Karpas-422 (cell line): ENCODE data around the gene SDK1. TPM values are rescaled to one million over a fixed set of nuclear protein-coding genes. Genes with fewer than 3 reads are reported as not detected.
"Not testable (repeated sequence)": the region's sequence is repeated elsewhere in the genome, so short reads cannot be mapped to it uniquely, and the experiment has no call there.

Experiments
- DNase-seq: peaks from one replicate; pipeline ENCODE4 v3.0.0-alpha.2; 2015
- H2AFZ ChIP-seq: fragments of 200-600 bp; sonication (generic); 2 replicates; pipeline ENCODE4 v1.6.1; 2014; ENCODE audit warnings: antibody characterized with exemption, low read length, mixed read lengths
- H3K27ac ChIP-seq: fragments of 200-600 bp; sonication (generic); 2 replicates; pipeline ENCODE4 v1.5.1; 2014; ENCODE audit warnings: mild to moderate bottlenecking, low read length, moderate library complexity
- H3K27me3 ChIP-seq: fragments of 200-600 bp; sonication (generic); 2 replicates; pipeline ENCODE4 v1.6.1; 2014; ENCODE audit warnings: low read length, mixed read lengths
- H3K36me3 ChIP-seq: fragments of 200-600 bp; sonication (generic); 2 replicates; pipeline ENCODE4 v1.6.1; 2014; ENCODE audit warnings: low read length, mixed read lengths; ENCODE audit not compliant: insufficient read depth
- H3K4me1 ChIP-seq: fragments of 200-600 bp; sonication (generic); 2 replicates; pipeline ENCODE4 v1.6.1; 2014; ENCODE audit warnings: mild to moderate bottlenecking, low read length, mixed read lengths
- H3K4me2 ChIP-seq: fragments of 200-600 bp; sonication (generic); 2 replicates; pipeline ENCODE4 v1.6.1; 2014; ENCODE audit warnings: low read length, low read depth, mild to moderate bottlenecking; ENCODE audit not compliant: poor library complexity, severe bottlenecking
- H3K4me3 ChIP-seq: fragments of 200-600 bp; sonication (generic); 2 replicates; pipeline ENCODE4 v1.5.1; 2014; ENCODE audit warnings: mild to moderate bottlenecking, antibody characterized with exemption, low read length, mixed read lengths
- H3K79me2 ChIP-seq: fragments of 200-600 bp; sonication (generic); 2 replicates; pipeline ENCODE4 v1.6.1; 2014; ENCODE audit warnings: mild to moderate bottlenecking, low read length, mixed read lengths
- H3K9ac ChIP-seq: fragments of 200-600 bp; sonication (generic); 2 replicates; pipeline ENCODE4 v1.6.0; 2014; ENCODE audit warnings: low read length
- H3K9me2 ChIP-seq: fragments of 200-600 bp; sonication (generic), shearing (Covaris generic); replicated peaks from 2 replicates; pipeline ENCODE4 v1.6.0; 2014; ENCODE audit warnings: mild to moderate bottlenecking, low read length, moderate library complexity; ENCODE audit not compliant: insufficient read depth
- H3K9me3 ChIP-seq: fragments of 300-700, 200-600 bp; sonication (generic); 2 replicates; pipeline ENCODE4 v1.6.1; 2014; ENCODE audit warnings: low read length, mixed read lengths
- H4K20me1 ChIP-seq: fragments of 200-600 bp; sonication (generic); 2 replicates; pipeline ENCODE4 v1.6.1; 2014; ENCODE audit warnings: mild to moderate bottlenecking, antibody characterized with exemption, low read length, low read depth; ENCODE audit not compliant: insufficient read depth
- total RNA-seq: library from RNA; depleted of rRNA; stranded (reverse); fragments of >200 nt; shearing (Covaris generic); gene quantifications from 2 replicates; pipeline ENCODE4 v1.2.3, GENCODE V29; 2014; ENCODE audit warnings: low replicate concordance

The SDK1 gene
- total RNA-seq, 1 experiment from 2014 or later, result not detected

DNA sequence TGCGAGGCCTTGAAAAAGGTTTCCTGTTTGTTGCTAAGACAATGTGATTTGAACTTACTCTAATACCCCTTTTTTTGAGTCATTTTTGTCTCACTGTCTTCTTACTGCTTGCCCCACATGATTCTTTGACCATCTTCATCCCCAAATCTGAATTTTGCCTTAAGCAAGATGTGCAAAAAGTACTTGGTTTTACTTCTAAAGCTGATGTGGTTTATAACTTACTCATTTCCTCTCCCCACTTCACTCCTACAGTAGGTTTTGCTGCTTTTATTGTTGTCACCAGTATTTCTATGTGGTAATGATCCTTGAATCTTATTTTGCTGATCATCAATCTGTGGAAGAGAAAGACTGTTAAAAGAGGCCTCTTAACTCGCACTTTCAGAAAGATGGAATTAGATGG, 396.4 kb downstream of the SDK1 start:
- Histone ChIP-seq H2AFZ (no peak overlapping the region), H3K9ac (no peak overlapping the region), H3K4me2 (no peak overlapping the region), H3K79me2 (no peaks in the 10 kb centered on the region), H3K27ac (no peak overlapping the region), H4K20me1 (no peaks in the 10 kb centered on the region), H3K4me3 (no peak overlapping the region), H3K36me3 (no peaks in the 10 kb centered on the region), H3K9me2 (no peaks in the 10 kb centered on the region), H3K9me3 (no peaks in the 10 kb centered on the region), H3K4me1 (no peaks in the 10 kb centered on the region), H3K27me3 (no peaks in the 10 kb centered on the region)
- no peak for DNase-seq

DNA sequence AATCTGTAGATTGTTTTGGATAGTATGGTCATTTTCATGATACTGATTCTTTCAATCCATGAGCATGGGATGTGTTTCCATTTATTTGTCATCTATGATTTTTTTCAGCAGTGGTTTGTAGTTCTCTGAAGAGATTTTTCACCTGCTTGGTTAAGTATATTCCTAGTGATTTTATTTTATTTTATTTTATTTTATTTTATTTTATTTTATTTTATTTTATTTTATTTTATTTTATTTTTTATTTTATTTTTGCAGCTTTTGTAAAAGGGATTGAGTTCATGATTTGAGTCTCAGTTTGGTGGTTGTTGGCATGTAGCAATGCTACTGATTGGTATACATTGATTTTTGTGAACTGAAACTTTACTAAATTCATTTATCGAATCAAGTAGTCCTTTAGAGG, 404.2 kb downstream of the SDK1 start:
- Histone ChIP-seq H3K9me2 (no peaks in the 10 kb centered on the region), H3K4me3 (no peak overlapping the region), H3K9me3 (no peaks in the 10 kb centered on the region), H3K79me2 (no peaks in the 10 kb centered on the region), H3K9ac (no peak overlapping the region), H3K27me3 (no peaks in the 10 kb centered on the region), H4K20me1 (no peaks in the 10 kb centered on the region), H3K4me2 (no peak overlapping the region), H3K27ac (no peak overlapping the region), H3K4me1 (no peaks in the 10 kb centered on the region), H3K36me3 (no peaks in the 10 kb centered on the region), H2AFZ (no peak overlapping the region)
- no peak for DNase-seq

DNA sequence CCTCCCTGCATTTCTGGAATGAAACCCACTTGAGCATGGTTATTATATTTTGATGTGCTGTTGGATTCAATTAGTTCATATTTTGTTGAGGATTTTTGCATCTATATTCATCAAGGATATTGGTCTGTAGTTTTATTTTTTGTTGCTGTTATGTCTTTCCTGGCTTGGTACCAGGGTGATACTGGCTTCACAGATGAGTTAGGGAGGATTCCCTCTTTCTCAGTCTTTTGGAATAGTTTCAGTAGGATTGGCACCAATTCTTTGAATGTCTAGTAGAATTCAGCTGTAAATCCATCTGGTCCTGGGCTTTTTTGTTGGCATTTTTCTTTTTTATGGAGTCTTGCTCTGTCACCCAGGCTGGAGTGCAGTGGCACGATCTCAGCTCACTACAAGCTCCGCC, 405.0 kb downstream of the SDK1 start:
- not testable (repeated sequence) for H2AFZ ChIP-seq, DNase-seq, H3K9me2 ChIP-seq, H4K20me1 ChIP-seq, H3K79me2 ChIP-seq, H3K36me3 ChIP-seq, H3K4me2 ChIP-seq, H3K9ac ChIP-seq, H3K4me3 ChIP-seq, H3K27ac ChIP-seq, H3K4me1 ChIP-seq, H3K9me3 ChIP-seq, H3K27me3 ChIP-seq

DNA sequence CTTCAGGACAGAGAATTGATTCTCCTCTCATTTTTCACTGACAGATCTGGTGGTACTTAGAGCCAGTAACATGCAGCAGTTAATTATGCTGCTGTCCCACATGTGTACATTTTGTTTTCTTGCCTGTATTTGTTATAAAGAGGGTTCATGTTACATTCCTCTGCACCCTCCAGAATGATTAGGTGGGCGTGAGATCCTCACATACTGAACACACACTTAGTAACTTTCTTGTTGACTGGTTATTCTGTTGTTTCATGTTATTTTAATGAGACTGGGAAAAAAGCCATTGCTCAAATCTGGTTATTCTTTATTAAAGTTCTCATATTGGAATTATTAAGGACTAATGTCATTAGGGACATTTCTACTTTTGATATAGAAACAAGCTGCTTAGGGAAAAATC, 409.1 kb downstream of the SDK1 start:
- Histone ChIP-seq H3K4me2 (no peak overlapping the region), H3K4me1 (no peaks in the 10 kb centered on the region), H3K27me3 (no peaks in the 10 kb centered on the region), H3K9me2 (no peaks in the 10 kb centered on the region), H3K36me3 (no peaks in the 10 kb centered on the region), H3K9ac (no peak overlapping the region), H4K20me1 (no peaks in the 10 kb centered on the region), H3K9me3 (no peaks in the 10 kb centered on the region), H3K79me2 (no peaks in the 10 kb centered on the region), H2AFZ (no peak overlapping the region), H3K27ac (no peak overlapping the region), H3K4me3 (no peak overlapping the region)
- DNase-seq, result no peak

DNA sequence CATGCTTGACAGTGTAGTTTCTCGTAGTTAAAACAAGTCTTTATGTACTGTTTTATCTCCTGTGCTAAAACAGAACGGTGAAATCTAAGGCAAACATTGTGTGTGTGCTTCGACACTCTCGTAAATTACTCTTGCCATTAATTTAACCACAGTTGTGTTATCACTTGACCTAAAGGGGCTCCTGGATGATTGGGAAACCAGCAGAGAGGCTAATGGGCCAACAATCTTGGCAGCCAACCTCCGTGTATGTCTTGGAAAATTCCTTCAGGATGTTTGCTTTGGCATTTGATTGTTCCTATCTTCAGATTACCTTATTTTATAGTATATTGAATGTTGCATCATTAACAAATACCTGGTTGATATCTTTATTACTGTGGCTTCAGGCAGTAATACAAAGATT, 409.5 kb downstream of the SDK1 start:
- no peaks in the 10 kb centered on the region for H3K4me1 ChIP-seq
- no peak overlapping the region for H3K9ac ChIP-seq
- H3K9me3 ChIP-seq, result no peaks in the 10 kb centered on the region
- H3K4me3 ChIP-seq, result no peak overlapping the region
- H3K9me2 ChIP-seq, result no peaks in the 10 kb centered on the region
- H3K36me3 ChIP-seq, result no peaks in the 10 kb centered on the region
- no peak overlapping the region for H3K4me2 ChIP-seq
- no peak overlapping the region for H2AFZ ChIP-seq
- no peaks in the 10 kb centered on the region for H4K20me1 ChIP-seq
- no peak overlapping the region for H3K27ac ChIP-seq
- H3K79me2 ChIP-seq, result no peaks in the 10 kb centered on the region
- H3K27me3 ChIP-seq, result no peaks in the 10 kb centered on the region
- DNase-seq, result no peak

DNA sequence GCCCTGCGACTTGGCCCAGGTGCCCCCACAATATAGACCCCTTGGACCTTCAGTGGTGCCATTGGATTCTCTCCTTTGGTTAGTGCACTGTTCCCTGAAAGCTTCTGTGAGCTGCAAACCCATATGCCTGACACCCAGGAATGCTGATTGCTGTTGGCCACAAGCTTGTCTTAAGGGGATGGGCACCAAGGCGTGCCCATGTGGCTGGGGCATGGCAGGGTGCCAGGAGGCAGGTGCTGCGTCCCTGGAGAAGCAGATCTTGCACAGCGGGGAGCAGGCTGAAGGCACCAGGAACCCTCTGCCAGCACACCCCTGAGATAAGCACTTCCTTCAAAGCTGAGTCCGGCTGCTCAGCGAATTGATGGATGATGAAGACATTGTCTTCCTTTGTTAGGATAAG, 411.8 kb downstream of the SDK1 start:
- Histone ChIP-seq H3K4me2 (no peak overlapping the region), H3K4me3 (no peak overlapping the region), H3K4me1 (no peaks in the 10 kb centered on the region), H3K9ac (no peak overlapping the region), H3K36me3 (no peaks in the 10 kb centered on the region), H3K9me3 (no peaks in the 10 kb centered on the region), H3K9me2 (no peaks in the 10 kb centered on the region; the same call in 1 of the 2 replicates), H3K79me2 (no peaks in the 10 kb centered on the region), H4K20me1 (no peaks in the 10 kb centered on the region), H3K27me3 (no peaks in the 10 kb centered on the region), H3K27ac (no peak overlapping the region), H2AFZ (no peak overlapping the region)
- DNase-seq, result no peak

DNA sequence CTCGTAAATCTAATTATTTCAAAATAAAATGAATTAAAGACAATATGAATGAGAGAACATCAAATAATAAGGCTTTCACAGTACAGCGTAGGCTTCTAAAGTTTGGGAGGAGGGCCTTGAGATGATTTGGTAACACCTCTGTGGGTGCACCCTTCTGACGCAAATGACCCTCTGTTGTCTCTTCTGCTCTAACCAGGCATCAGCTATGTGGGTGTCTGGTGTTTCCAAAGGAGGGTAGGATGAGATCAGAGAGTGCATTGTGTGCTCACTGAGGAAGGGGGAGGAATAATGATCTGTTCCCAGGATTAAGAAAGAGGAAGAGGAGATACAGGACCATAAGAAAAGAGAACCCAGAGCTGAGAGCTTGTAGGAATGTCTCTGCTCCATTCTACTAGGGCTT, 420.4 kb downstream of the SDK1 start:
- no peaks in the 10 kb centered on the region for H4K20me1 ChIP-seq

DNA sequence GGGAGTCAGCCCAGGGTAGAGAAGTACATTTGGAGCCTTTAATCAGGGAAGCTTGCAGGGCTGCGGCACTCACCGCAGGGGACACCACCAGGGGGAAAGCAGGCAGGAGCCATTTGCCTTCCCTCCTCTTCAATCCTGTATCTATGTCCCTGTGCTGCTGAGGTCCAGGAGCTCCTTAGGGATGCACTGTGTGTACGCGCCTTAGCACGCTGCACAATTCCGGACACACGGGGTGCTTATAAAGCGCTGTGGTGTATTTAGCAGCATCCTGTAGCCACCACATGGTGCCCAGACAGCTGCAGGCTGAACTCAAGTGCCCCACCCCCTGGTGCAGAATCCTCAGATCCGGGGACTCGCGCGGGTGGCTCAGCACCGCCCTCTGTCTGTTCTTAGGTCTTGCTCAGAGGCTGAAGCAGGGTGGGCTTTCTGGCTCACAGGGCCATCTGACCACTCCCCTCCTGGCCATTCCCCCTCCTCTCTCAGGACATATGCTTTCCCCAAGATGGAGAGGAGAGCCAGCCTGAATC, 421.4 kb downstream of the SDK1 start:
- H2AFZ ChIP-seq, result no peak overlapping the region
- DNase-seq, result peak; percentile 50
- no peaks in the 10 kb centered on the region for H4K20me1 ChIP-seq
- no peaks in the 10 kb centered on the region for H3K79me2 ChIP-seq
- no peaks in the 10 kb centered on the region for H3K36me3 ChIP-seq
- no peak overlapping the region for H3K4me2 ChIP-seq
- no peaks in the 10 kb centered on the region for H3K4me1 ChIP-seq
- no peaks in the 10 kb centered on the region; the same call in 1 of the 2 replicates for H3K9me2 ChIP-seq
- no peak overlapping the region for H3K27ac ChIP-seq
- no peaks in the 10 kb centered on the region for H3K27me3 ChIP-seq
- no peak overlapping the region for H3K9ac ChIP-seq
- H3K9me3 ChIP-seq, result no peaks in the 10 kb centered on the region
- H3K4me3 ChIP-seq, result no peak overlapping the region

More for the DNA sequence above, 420.4 kb downstream of the SDK1 start:
- Histone ChIP-seq H3K27me3 (no peaks in the 10 kb centered on the region), H3K79me2 (no peaks in the 10 kb centered on the region), H3K4me2 (no peak overlapping the region), H3K9me2 (no peaks in the 10 kb centered on the region; the same call in 1 of the 2 replicates), H3K4me1 (no peaks in the 10 kb centered on the region), H3K27ac (no peak overlapping the region), H3K4me3 (no peak overlapping the region), H3K9ac (no peak overlapping the region), H2AFZ (no peak overlapping the region), H3K9me3 (no peaks in the 10 kb centered on the region), H3K36me3 (no peaks in the 10 kb centered on the region)
- DNase-seq, result no peak
